Astrocyte (in vitro differentiated cells and primary cell): ENCODE measurements around the gene EPB41L3. TPM values are rescaled to one million over a fixed set of nuclear protein-coding genes. Genes with fewer than 3 reads are reported as not detected.

Source experiments
- DNase-seq: peaks from one replicate; pipeline ENCODE4 v3.0.0-alpha.2; 2010; ENCODE audit warnings: low read depth
- FAIRE-seq: peaks from 2 replicates; lab custom pipeline; 2011; peaks lifted over from hg19 to GRCh38; lab: Jason Lieb, UNC
- H2AFZ ChIP-seq: 2 replicates; pipeline ENCODE4 v1.6.0; 2012; ENCODE audit warnings: low read depth, low read length, inconsistent platforms
- H3K27ac ChIP-seq: 2 replicates; pipeline ENCODE4 v1.5.1; 2011; ENCODE audit warnings: low read depth, low read length, inconsistent platforms
- H3K27me3 ChIP-seq: 2 replicates; pipeline ENCODE4 v1.6.0; 2011; ENCODE audit warnings: low read length, inconsistent platforms; ENCODE audit not compliant: insufficient read depth
- H3K36me3 ChIP-seq: 2 replicates; pipeline ENCODE4 v1.5.1; 2011; ENCODE audit warnings: low read length, inconsistent platforms; ENCODE audit not compliant: insufficient read depth
- H3K4me1 ChIP-seq: 2 replicates; pipeline ENCODE4 v1.5.1; 2011; ENCODE audit warnings: low read length, inconsistent platforms; ENCODE audit not compliant: insufficient read depth
- H3K4me2 ChIP-seq: 2 replicates; pipeline ENCODE4 v1.6.0; 2012; ENCODE audit warnings: low read length, inconsistent platforms
- H3K4me3 ChIP-seq: 2 replicates; pipeline ENCODE4 v1.5.1; 2011; ENCODE audit warnings: low read depth, mild to moderate bottlenecking, low read length, inconsistent platforms; ENCODE audit not compliant: insufficient read depth
- H3K79me2 ChIP-seq: 2 replicates; pipeline ENCODE4 v1.6.0; 2012; ENCODE audit warnings: mild to moderate bottlenecking, low read length, inconsistent platforms; ENCODE audit not compliant: insufficient read depth
- H3K9ac ChIP-seq: 2 replicates; pipeline ENCODE4 v1.6.0; 2012; ENCODE audit warnings: mild to moderate bottlenecking, low read length, inconsistent platforms
- H3K9me3 ChIP-seq: 2 replicates; pipeline ENCODE4 v1.5.1; 2012; ENCODE audit warnings: low read depth, mild to moderate bottlenecking, low read length, inconsistent platforms; ENCODE audit not compliant: insufficient read depth
- H4K20me1 ChIP-seq: 2 replicates; pipeline ENCODE4 v1.6.0; 2012; ENCODE audit warnings: low read length, inconsistent platforms; ENCODE audit not compliant: insufficient read depth
- H3K27ac Mint-ChIP-seq: one replicate; pipeline ENCODE4 v1.8.0; 2021; ENCODE audit warnings: mild to moderate bottlenecking, mixed read lengths; ENCODE audit not compliant: unreplicated experiment
- H3K27me3 Mint-ChIP-seq: one replicate; pipeline ENCODE4 v1.8.0; 2021; ENCODE audit warnings: low read depth, mixed read lengths; ENCODE audit not compliant: unreplicated experiment
- H3K36me3 Mint-ChIP-seq: one replicate; pipeline ENCODE4 v1.8.0; 2021; ENCODE audit warnings: low read depth, mixed read lengths; ENCODE audit not compliant: unreplicated experiment
- H3K4me1 Mint-ChIP-seq: one replicate; pipeline ENCODE4 v1.8.0; 2021; ENCODE audit warnings: low read depth, mixed read lengths; ENCODE audit not compliant: unreplicated experiment
- H3K4me3 Mint-ChIP-seq: one replicate; pipeline ENCODE4 v1.8.0; 2021; ENCODE audit warnings: mild to moderate bottlenecking, moderate library complexity, mixed read lengths; ENCODE audit not compliant: unreplicated experiment
- H3K9me3 Mint-ChIP-seq: one replicate; pipeline ENCODE4 v1.8.0; 2021; ENCODE audit warnings: mild to moderate bottlenecking, mixed read lengths; ENCODE audit not compliant: unreplicated experiment
- EZH2 ChIP-seq: IDR thresholded peaks from 2 replicates; pipeline ENCODE4 v1.6.1; 2012; ENCODE audit warnings: mild to moderate bottlenecking, low read length, inconsistent platforms; ENCODE audit not compliant: insufficient read depth
- total RNA-seq: library from RNA; stranded (reverse); gene quantifications from 2 replicates; pipeline ENCODE4 v1.2.1, GENCODE V29; 2021
- TF ChIP-seq, protein P1 (sequence below): IDR thresholded peaks from 2 replicates; pipeline ENCODE4 v1.5.1; 2011; ENCODE audit warnings: low read depth, mild to moderate bottlenecking, inconsistent platforms, low read length, moderate library complexity; ENCODE audit not compliant: insufficient read depth

EPB41L3 gene
- total RNA-seq, 1 donor from 2014 or later, result 97.0 TPM

DNA sequence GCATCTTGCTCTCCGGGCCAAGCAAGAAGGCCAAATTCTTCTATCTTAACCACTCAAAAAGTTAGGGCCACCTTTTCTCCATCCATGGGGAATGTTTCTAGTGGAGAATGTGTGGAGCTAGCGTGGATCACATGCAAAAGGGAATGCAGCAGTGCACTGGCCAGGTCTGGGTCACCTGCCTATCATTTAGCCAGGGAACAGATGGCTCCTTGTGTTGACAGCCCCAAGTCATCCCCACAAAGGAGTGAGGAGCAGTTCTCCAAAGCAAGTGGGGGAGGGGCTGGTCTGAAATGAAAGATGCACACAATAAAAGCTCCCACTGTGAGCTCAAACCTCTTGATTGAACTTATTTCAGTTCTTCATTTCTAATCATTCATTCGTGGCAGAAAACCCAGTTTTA is 19.1 kb downstream of the EPB41L3 start:
- no peak overlapping the region for H3K4me3 ChIP-seq
- no peak overlapping the region for H3K4me3 Mint-ChIP-seq
- H3K9me3 ChIP-seq, result no peaks in the 10 kb centered on the region
- H4K20me1 ChIP-seq, result peaks cover 3% of the 10 kb centered on the region
- peaks cover 4% of the 10 kb centered on the region for H3K4me1 ChIP-seq
- H3K9me3 Mint-ChIP-seq, result no peaks in the 10 kb centered on the region
- peaks cover 35% of the 10 kb centered on the region for H3K79me2 ChIP-seq
- H3K36me3 Mint-ChIP-seq, result no peaks in the 10 kb centered on the region
- H3K27me3 Mint-ChIP-seq, result no peaks in the 10 kb centered on the region
- FAIRE-seq (no peak), DNase-seq (no peak)
- no peak overlapping the region for H3K4me2 ChIP-seq
- no peak overlapping the region for H3K27ac Mint-ChIP-seq
- H3K4me1 Mint-ChIP-seq, result peaks cover 29% of the 10 kb centered on the region
- no peak overlapping the region for H3K27ac ChIP-seq
- H2AFZ ChIP-seq, result no peak overlapping the region
- no peaks in the 10 kb centered on the region for H3K27me3 ChIP-seq
- no peak overlapping the region for H3K9ac ChIP-seq
- H3K36me3 ChIP-seq, result no peaks in the 10 kb centered on the region
- TF ChIP-seq EZH2, result no peak
- TF ChIP-seq, protein P1, sequence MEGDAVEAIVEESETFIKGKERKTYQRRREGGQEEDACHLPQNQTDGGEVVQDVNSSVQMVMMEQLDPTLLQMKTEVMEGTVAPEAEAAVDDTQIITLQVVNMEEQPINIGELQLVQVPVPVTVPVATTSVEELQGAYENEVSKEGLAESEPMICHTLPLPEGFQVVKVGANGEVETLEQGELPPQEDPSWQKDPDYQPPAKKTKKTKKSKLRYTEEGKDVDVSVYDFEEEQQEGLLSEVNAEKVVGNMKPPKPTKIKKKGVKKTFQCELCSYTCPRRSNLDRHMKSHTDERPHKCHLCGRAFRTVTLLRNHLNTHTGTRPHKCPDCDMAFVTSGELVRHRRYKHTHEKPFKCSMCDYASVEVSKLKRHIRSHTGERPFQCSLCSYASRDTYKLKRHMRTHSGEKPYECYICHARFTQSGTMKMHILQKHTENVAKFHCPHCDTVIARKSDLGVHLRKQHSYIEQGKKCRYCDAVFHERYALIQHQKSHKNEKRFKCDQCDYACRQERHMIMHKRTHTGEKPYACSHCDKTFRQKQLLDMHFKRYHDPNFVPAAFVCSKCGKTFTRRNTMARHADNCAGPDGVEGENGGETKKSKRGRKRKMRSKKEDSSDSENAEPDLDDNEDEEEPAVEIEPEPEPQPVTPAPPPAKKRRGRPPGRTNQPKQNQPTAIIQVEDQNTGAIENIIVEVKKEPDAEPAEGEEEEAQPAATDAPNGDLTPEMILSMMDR, result no peak

DNA sequence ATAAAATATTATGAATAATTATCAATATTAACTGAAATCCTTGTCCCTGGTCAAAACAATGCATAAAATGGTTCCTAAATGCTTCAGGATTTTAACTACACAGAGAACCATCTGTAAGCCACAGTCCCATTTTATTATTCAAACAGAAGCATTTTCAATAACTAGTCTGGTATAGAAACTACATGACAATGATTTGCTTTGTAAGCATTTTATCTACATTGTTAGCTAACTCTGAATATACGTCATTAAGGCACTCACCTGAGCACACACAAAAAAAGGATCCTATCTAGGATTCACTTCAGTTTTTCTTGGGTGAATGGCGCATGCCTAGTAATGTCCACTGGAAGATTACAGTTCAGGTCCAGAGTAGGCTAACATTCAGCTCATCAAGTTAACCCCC is 22.8 kb downstream of the EPB41L3 start:
- H3K4me2 ChIP-seq, result no peak overlapping the region
- no peak overlapping the region for H3K9ac ChIP-seq
- H2AFZ ChIP-seq, result no peak overlapping the region
- no peak overlapping the region for H3K4me3 Mint-ChIP-seq
- H3K4me1 ChIP-seq, result peaks cover 10% of the 10 kb centered on the region
- H3K27me3 Mint-ChIP-seq, result no peaks in the 10 kb centered on the region
- DNase-seq (no peak), FAIRE-seq (no peak)
- H3K27ac Mint-ChIP-seq, result no peak overlapping the region
- H3K36me3 ChIP-seq, result no peaks in the 10 kb centered on the region
- TF ChIP-seq, protein P1, result no peak
- TF ChIP-seq EZH2, result no peak
- H3K9me3 Mint-ChIP-seq, result no peaks in the 10 kb centered on the region
- no peak overlapping the region for H3K27ac ChIP-seq
- no peaks in the 10 kb centered on the region for H3K9me3 ChIP-seq
- no peak overlapping the region for H3K4me3 ChIP-seq
- H3K27me3 ChIP-seq, result no peaks in the 10 kb centered on the region
- peaks cover 29% of the 10 kb centered on the region for H3K4me1 Mint-ChIP-seq
- H4K20me1 ChIP-seq, result peaks cover 10% of the 10 kb centered on the region
- peaks cover 2% of the 10 kb centered on the region for H3K36me3 Mint-ChIP-seq
- peaks cover 43% of the 10 kb centered on the region for H3K79me2 ChIP-seq

DNA sequence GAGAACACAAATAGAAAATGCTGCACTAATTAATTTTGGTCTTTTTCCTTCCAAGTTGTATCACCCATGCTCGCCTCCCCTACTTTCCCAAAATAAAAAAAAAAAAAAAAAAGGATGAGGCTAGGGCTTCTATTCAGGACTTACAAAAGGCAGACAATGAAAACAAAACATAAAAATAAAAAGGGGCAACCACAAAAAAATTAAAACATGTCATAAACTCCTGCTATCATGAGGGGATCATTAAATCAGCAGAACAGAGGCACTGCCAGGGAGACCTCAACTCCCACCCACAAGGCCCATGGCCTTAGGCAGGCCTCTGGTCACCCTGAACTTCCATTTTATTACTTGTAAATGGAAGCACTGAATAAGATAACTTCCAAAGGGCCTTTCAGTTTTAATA is 23.3 kb downstream of the EPB41L3 start:
- DNase-seq (no peak), FAIRE-seq (no peak)
- no peak for TF ChIP-seq EZH2
- TF ChIP-seq, protein P1, result no peak
- Mint-ChIP-seq H3K9me3 (no peaks in the 10 kb centered on the region), H3K36me3 (peaks cover 2% of the 10 kb centered on the region), H3K4me3 (no peak overlapping the region), H3K4me1 (peaks cover 32% of the 10 kb centered on the region), H3K27ac (no peak overlapping the region), H3K27me3 (no peaks in the 10 kb centered on the region)
- Histone ChIP-seq H4K20me1 (peaks cover 10% of the 10 kb centered on the region), H3K4me3 (no peak overlapping the region), H3K27me3 (no peaks in the 10 kb centered on the region), H3K27ac (no peak overlapping the region), H3K4me1 (peaks cover 10% of the 10 kb centered on the region), H3K9me3 (no peaks in the 10 kb centered on the region), H3K4me2 (no peak overlapping the region), H3K9ac (no peak overlapping the region), H3K36me3 (no peaks in the 10 kb centered on the region), H2AFZ (no peak overlapping the region), H3K79me2 (peaks cover 41% of the 10 kb centered on the region)
